Activated B cell treated with CpG ODN at 0.5 μM for 24 hours (primary cell): ENCODE data around the gene ZBTB18. TPM values are rescaled to one million over a fixed set of nuclear protein-coding genes. Genes with fewer than 3 reads are reported as not detected.
A peak's percentile ranks its signal among the peaks of the same experiment; 100 is the strongest.
"Not testable (repeated sequence)": the region's sequence is repeated elsewhere in the genome, so short reads cannot be mapped to it uniquely, and the experiment has no call there.

Experiments used
- ATAC-seq: fragments of 200-7000 bp; cut with Tn5 transposase; one replicate; pipeline ENCODE4 v1.10.0; 2021; ENCODE audit warnings: low read depth, mild to moderate bottlenecking, moderate library complexity
- CTCF ChIA-PET: fragments of 350-600 bp; sonication (Branson Sonifier 250); formaldehyde crosslinking; loops from one replicate; lab custom pipeline; 2021; ENCODE audit warnings: antibody characterized with exemption; lab: Charles Lee
- POLR2A ChIA-PET: fragments of 350-600 bp; sonication (Branson Sonifier 250); formaldehyde crosslinking; loops from one replicate; lab custom pipeline; 2021; ENCODE audit warnings: antibody characterized with exemption; lab: Charles Lee
- DNase-seq: peaks from one replicate; pipeline ENCODE4 v3.0.0; 2022
- H3K27ac Mint-ChIP-seq: one replicate; pipeline ENCODE4 v1.8.0; 2020; ENCODE audit warnings: mixed read lengths
- H3K27me3 Mint-ChIP-seq: one replicate; pipeline ENCODE4 v1.8.0; 2021; ENCODE audit warnings: mixed read lengths
- H3K36me3 Mint-ChIP-seq: one replicate; pipeline ENCODE4 v1.8.0; 2021; ENCODE audit warnings: low read depth, mixed read lengths
- H3K4me1 Mint-ChIP-seq: one replicate; pipeline ENCODE4 v1.8.0; 2021; ENCODE audit warnings: mixed read lengths
- H3K4me3 Mint-ChIP-seq: one replicate; pipeline ENCODE4 v1.8.0; 2020; ENCODE audit warnings: mild to moderate bottlenecking, mixed read lengths
- H3K9me3 Mint-ChIP-seq: one replicate; pipeline ENCODE4 v1.8.0; 2020; ENCODE audit warnings: mixed read lengths
- CTCF ChIP-seq: fragments of 200-600 bp; IDR thresholded peaks from one replicate; pipeline ENCODE4 v1.8.0; 2022; ENCODE audit warnings: antibody characterized with exemption, mild to moderate bottlenecking
- intact Hi-C: fragments of 100-400 bp; cut with micrococcal nuclease; formaldehyde crosslinking; loops from one replicate; pipeline ENCODE4 v1.15.1; 2024
- total RNA-seq: library from RNA; stranded (reverse); gene quantifications from 2 replicates; pipeline ENCODE4 v1.2.3, GENCODE V29; 2022

The ZBTB18 gene
- total RNA-seq, 1 donor from 2014 or later = 46.7 TPM

DNA sequence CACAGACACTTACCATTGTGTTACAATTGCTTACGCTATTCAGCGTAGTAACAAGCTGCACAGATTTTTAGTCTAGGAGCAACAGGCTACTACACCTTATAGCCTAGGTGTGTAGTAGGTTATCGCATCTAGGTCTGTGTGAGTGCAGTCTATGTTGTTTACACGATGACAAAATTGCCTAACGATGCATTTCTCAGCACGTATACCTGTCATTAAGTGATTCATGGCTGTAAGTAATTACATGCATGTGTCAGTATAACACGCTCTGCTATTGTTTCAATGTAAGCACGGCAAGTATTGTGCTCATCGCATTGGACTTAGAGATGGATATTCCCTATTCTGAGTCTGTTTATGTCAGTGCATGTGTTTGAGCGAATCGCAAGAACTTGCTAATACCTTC lies 15.7 kb upstream of the ZBTB18 start:
- peaks cover 9% of the 10 kb centered on the region for H3K27me3 Mint-ChIP-seq
- intact Hi-C loops = no loop called here
- ATAC-seq (no peak), DNase-seq (no peak)
- no peaks in the 10 kb centered on the region for H3K9me3 Mint-ChIP-seq
- no peak overlapping the region for H3K27ac Mint-ChIP-seq
- ChIA-PET POLR2A (no interaction called here), CTCF (no interaction called here)
- TF ChIP-seq CTCF = no peak
- H3K4me1 Mint-ChIP-seq = no peaks in the 10 kb centered on the region
- no peaks in the 10 kb centered on the region for H3K36me3 Mint-ChIP-seq
- no peak overlapping the region for H3K4me3 Mint-ChIP-seq

DNA sequence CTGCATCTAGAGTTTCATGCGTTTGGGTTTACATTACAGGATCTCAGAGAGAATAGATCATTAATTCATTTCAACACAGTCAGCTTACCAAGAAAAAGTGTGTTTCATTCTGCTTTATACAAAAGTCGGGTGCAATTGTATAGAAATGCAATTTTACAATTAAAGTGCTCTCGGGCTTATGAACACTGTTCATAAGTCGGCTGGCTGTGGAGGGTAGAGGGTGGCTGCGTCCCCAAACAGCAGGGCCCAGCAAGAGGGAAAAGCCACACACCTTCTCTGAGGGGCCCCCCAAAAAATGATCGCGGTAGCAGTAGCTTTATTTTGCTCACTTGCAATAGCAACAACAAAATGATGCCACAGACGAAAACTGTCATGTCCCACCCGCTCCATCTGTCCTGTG lies 13.8 kb upstream of the ZBTB18 start:
- no peak for DNase-seq
- ChIA-PET CTCF (no interaction called here), POLR2A (no interaction called here)
- intact Hi-C loops = no loop called here
- TF ChIP-seq CTCF = no peak
- H3K27ac Mint-ChIP-seq = no peak overlapping the region
- no peaks in the 10 kb centered on the region for H3K4me1 Mint-ChIP-seq
- peaks cover 7% of the 10 kb centered on the region for H3K27me3 Mint-ChIP-seq
- no peak for ATAC-seq
- H3K4me3 Mint-ChIP-seq = no peak overlapping the region
- no peaks in the 10 kb centered on the region for H3K9me3 Mint-ChIP-seq
- H3K36me3 Mint-ChIP-seq = no peaks in the 10 kb centered on the region

GRCh38 chr1:244041466-244042120 lies 9.5 kb upstream of the ZBTB18 start:
- no peak for TF ChIP-seq CTCF
- POLR2A ChIA-PET = no interaction called here
- CTCF ChIA-PET = no interaction called here
- H3K4me3 Mint-ChIP-seq = no peak overlapping the region
- no peaks in the 10 kb centered on the region for H3K9me3 Mint-ChIP-seq
- peaks cover 13% of the 10 kb centered on the region for H3K4me1 Mint-ChIP-seq
- H3K27me3 Mint-ChIP-seq = no peaks in the 10 kb centered on the region
- H3K36me3 Mint-ChIP-seq = no peaks in the 10 kb centered on the region
- no peak for ATAC-seq
- no peak for DNase-seq
- no peak overlapping the region for H3K27ac Mint-ChIP-seq
- intact Hi-C loops = loop anchor here (10.0 kb wide), 1 partner anchor 697 kb away; no protein-coding TSS in a partner anchor

- intact Hi-C loops = loop anchor here (10.0 kb wide), 1 partner anchor 697 kb away; no protein-coding TSS in a partner anchor
- TF ChIP-seq CTCF = no peak
- H3K27ac Mint-ChIP-seq = no peak overlapping the region
- ATAC-seq (no peak), DNase-seq (no peak)
- ChIA-PET POLR2A (no interaction called here), CTCF (no interaction called here)
- no peaks in the 10 kb centered on the region for H3K9me3 Mint-ChIP-seq
- no peak overlapping the region for H3K4me3 Mint-ChIP-seq
- peaks cover 1% of the 10 kb centered on the region for H3K36me3 Mint-ChIP-seq
- no peaks in the 10 kb centered on the region for H3K27me3 Mint-ChIP-seq
- H3K4me1 Mint-ChIP-seq = peaks cover 20% of the 10 kb centered on the region
Measured at GRCh38 chr1:244042293-244042692, 8.8 kb upstream of the ZBTB18 start.

- POLR2A ChIA-PET = no interaction called here
- no peaks in the 10 kb centered on the region for H3K27me3 Mint-ChIP-seq
- H3K36me3 Mint-ChIP-seq = peaks cover 6% of the 10 kb centered on the region
- H3K27ac Mint-ChIP-seq = no peak overlapping the region
- ATAC-seq (no peak), DNase-seq (no peak)
- intact Hi-C loops = loop anchor here (10.0 kb wide), 1 partner anchor 700 kb away; no protein-coding TSS in a partner anchor
- TF ChIP-seq CTCF = no peak
- H3K4me1 Mint-ChIP-seq = peaks cover 22% of the 10 kb centered on the region
- no peak overlapping the region for H3K4me3 Mint-ChIP-seq
- H3K9me3 Mint-ChIP-seq = no peaks in the 10 kb centered on the region
- CTCF ChIA-PET = no interaction called here
Measured at GRCh38 chr1:244044423-244044822, 6.7 kb upstream of the ZBTB18 start.

DNA sequence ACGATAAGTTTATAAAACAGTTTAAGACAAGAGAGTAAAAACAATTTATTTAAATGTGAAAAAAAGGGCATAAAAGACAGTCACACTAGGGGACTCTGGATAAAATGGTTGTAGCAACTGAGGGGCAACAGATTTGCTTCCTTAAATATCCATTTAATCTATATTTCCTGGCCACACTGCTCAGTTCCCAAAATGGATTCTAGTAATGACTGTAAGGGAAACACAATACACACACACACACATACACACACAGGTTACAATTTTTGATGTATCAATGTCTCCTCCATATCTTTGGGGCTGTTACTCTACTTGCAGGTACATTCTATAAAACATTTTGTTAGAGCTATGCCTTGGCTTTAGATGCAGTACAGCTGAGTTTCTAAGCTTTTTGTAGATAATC lies 4.8 kb upstream of the ZBTB18 start:
- DNase-seq, H3K27me3 Mint-ChIP-seq, ATAC-seq, CTCF ChIA-PET, H3K9me3 Mint-ChIP-seq: not testable (repeated sequence)
- Mint-ChIP-seq H3K4me1 (peaks cover 22% of the 10 kb centered on the region), H3K27ac (peak overlapping the region; percentile 99), H3K36me3 (peaks cover 17% of the 10 kb centered on the region), H3K4me3 (peak overlapping the region; percentile 97)
- intact Hi-C loops = loop anchor here (2.0 to 10.0 kb wide), 4 partner anchors 165 to 816 kb away; partner anchors contain the start of gene HNRNPU
- POLR2A ChIA-PET = interaction anchor here (3.3 to 3.4 kb wide), 2 partner anchors 30 to 198 kb away, joined by 39 to 63 read pairs; partner anchors contain the start of gene AKT3
